ENCODE data around the gene GPATCH4.

DNA sequence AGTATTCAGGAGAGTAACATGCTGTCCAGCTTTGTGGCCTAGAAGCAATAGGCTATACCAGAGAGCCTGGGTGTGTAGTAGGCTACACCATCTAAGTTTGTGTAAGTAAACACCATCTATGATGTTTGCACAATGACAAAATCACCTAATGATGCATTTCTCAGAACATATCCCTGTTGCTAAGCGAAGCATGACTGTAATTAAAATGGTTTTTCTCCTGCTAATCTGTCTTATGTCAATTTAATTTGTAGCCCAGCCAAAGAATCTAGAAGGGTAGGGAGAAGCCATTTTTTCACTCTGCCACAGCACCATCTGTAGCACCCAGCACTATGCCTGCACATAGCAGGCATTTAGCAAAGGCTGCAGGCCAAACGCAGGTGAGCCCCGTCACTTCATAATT is 23.7 kb downstream of the GPATCH4 start:
- no peak for TF ChIP-seq POLR2AphosphoS5 (IDR thresholded peaks at IDR 0.05; ENCODE audit: low read depth, low read length)
- no peak for TF ChIP-seq POLR2A (IDR thresholded peaks at IDR 0.05; ENCODE audit: low read depth, low read length)

All from GM12892 (cell line).